Inferior parietal cortex (tissue), 1 donor: ENCODE data around the gene WNT7A.

ENCODE experiments used
- DNase-seq: peaks from one replicate; pipeline ENCODE4 v3.0.0-alpha.2; 2016; ENCODE audit errors: extremely low spot score

WNT7A gene

DNA sequence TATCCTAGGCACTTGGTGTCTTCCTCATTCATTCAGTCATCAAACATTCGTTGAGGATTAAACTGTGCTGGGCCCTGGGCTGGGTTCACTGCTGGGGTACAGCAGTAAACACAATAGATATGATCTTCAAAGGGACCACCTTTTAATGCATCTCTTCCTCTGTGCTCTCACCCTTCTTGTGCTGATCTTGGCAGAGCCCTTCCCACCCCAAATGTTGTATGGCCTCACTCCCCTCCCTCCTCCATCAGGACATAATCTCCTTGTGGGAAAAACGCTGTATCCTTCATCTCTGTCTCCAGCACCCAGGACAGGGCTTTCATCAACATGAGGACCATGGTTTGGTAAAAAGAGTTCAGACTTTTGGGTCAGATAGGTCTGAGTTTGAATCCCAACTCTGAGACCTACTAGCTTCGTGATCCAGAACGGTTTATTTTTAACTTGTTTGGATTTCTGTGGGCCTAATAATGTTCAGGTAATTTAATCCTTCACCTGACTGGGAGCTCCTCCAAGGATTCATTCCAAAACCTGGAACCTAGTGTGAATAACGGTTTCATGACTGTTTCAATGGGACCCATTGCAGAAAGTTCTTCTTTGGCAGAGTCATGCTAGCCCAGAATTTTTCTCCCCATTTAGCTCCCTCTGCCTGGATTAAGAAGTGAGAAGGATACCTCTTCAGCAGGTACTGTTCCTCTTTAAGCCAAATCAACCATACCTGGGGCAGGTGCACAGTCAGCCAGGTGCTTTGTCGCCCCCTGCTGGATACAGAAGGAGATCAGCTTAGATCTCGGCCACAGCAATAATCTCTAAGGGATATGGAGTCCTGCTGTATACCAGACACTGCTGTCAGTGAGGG, 5.2 kb upstream of the WNT7A start:
- DNase-seq = no peak

DNA sequence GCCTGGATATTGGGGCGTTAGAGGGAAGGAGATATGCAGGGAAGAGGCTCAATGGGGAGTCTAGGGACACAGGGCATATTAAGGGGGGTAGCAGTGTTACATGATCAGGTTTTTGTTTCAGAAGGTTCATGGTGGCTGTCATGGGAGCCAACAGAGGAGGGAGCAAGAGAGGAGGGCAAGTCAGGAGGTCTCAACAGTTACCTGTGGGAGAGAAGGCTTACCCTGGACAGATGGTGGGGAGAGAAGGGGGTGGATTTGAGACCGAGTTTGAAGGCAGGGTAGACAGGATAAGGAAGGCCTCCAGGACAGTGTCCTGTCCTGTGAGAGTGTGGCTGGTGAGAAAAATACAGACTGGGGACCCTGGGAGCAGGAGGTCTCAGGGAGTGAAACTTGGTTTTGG, 3.8 kb upstream of the WNT7A start:
- DNase-seq = no peak

DNA sequence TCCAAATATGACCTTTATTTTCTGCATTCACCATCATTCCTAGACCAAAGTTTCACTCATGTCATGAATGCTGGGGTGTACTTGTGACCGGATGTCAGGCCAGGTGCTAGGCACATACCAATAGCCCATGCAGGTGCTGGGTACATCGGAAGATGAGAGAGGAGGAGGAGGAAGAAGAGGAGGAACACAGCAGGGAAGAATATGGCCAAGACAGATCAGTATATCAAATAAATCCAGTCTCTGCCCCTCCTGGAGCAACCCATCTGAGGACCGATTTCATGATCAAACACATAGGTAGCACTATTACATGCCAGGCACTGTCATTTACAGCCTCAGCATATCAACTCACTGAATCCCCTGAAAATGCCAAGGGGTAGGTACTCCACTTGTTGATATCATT, 3.0 kb upstream of the WNT7A start:
- no peak for DNase-seq

DNA sequence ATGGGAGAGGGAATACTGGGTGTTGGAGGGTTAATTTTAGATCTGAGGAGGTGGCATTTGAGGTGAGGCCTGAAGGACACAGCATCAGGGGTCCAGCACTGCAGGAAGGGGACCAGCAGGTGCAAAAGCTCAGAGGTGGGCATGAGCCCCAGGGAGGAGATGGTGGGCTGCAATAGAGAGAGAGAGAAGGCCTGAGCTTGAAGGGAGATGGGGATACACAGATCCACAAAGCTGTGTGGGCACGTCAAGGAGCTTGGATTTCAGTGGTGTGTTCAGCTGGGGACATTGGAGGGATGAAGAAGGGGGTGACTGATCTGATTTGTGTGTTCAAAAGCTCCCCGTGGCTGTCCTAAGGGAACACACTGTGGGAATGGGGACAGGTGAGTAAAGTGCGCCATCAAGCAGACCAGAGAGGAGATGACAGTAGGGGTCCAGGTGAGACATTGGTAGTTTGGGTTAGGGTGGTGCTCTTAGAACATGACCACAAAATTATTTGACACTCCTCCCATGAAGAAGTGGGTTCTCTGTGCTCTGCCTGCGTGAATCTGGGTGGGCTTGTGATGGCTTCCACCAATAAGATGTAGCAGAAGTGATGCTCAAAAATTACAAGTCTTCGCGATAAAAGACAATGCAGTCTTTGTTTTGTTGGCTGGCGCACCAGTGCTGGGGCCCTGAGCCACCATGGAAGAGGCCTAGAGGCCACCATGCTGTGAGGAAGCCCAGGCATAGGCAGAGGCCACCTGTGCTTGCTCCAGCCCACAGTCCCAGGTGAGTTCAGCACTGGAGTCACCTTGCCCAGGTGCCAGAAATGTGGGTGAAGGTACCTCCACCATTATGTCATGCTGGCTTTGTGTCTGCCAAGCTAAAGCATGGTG, 1.9 kb upstream of the WNT7A start:
- DNase-seq = no peak

DNA sequence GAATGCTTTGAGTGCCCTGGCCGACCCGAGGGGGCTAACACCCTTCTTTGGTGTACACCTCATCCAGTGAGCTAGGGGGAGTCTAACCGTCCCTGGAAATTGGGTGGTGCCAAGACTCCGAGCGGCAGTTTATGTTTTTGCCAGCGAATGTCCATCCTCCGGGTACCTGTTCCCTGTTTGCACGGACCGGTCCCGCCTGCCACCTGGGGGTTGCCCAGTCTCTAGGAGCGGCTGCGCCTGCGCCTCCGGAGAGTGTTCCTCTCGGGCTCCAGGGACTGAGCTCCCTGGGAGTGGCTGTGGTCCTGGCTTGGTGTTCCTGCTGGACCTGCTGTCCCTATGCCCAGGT, 913 bp upstream of the WNT7A start:
- DNase-seq = no peak

DNA sequence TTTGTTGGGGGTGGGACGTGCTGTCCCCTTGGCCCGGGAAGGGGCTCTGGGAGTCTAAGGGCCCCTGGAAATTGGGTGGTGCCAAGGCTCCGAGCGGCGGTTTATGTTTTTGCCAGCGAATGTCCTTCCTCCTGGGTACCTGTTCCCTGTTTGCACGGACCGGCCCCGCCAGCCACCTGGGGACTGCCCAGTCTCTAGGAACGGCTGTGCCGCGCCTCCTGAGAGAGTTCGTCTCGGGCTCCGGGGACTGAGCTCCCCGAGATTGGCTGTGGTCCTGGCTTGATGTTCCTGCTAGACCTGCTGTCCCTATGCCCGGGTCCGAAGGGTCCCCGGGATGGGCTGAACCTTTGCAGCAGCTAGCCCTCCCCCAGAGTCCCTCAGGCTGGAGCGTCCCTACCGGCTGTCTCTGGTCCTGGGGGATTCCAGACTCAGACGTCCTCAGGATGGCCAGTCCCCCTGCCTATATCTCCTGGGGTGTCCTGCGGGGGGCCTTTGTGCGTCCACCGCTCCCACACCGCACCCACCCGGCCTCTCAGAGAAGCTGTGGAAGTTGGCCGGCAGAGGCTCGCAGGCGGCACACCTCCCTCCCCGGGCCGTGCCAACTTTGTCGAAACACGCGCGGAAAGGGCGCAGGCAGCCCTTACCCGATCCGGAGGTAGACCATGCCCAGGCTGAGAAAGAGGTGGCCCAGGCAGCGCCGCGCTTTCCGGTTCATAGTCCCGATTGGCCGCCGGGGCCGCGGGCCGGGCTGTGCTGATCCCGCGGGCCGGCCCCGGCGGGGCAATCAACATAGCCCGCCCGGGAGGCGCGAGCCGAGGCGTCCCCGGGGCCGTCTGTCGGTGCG, 547 bp downstream of the WNT7A start:
- no peak for DNase-seq

DNA sequence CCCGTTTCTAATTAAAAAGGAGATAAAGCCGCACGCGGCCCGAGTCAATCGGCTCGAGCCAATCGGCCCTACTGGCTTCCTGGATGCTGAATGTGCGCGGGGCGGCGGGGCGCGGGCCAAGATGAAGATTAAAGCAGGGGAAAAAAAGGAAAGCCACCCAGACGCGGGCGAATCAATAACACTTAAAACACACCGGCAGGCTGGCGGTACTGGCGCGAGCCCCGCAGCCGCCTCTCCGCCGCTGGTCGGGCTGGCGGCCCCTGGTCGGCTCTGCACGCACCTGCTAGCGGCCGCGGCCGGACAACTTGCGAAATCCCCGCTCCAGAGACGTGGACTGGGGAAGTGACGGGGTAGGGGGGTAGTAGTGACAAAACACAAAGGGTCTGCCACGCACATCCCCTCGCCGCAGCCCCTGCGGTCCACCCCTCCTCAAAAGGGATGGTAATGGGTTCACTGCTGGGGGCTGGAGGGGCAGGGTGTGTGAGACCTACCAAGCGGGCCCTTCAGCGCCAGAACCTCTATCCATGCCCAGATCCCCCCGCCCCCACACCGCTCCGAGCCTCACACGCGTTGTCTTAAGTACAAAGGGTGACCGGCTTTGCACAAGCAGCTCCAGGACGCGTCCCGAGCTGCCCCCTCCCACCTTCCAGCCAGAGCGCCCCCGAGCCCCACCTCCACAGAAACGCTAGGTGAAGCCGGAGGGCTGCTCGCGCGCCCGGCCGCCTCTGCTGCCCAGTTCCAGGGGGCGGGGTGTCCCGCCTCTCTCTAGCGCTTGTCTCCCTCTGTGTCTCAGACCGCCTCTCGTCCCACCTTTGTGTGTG, 1.4 kb downstream of the WNT7A start:
- no peak for DNase-seq

DNA sequence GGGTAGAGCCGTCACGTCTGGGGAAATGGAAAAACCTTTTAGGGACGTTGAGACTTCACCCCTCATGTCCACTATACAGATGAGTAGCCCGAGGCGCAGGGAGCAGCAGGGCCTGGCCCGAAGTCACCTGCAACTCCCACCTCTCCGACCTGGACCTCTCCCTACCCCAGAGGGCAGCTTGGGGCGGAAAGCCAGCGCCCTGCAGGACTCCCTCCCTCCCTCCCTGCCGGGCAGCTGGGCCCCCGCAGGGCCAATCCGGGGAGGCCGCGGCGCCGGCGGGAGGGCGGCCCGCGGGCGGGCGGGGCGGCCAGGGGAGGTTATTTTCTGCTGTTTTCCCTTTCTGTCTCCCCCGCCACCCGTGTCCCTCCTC, 2.0 kb downstream of the WNT7A start:
- DNase-seq = no peak

DNA sequence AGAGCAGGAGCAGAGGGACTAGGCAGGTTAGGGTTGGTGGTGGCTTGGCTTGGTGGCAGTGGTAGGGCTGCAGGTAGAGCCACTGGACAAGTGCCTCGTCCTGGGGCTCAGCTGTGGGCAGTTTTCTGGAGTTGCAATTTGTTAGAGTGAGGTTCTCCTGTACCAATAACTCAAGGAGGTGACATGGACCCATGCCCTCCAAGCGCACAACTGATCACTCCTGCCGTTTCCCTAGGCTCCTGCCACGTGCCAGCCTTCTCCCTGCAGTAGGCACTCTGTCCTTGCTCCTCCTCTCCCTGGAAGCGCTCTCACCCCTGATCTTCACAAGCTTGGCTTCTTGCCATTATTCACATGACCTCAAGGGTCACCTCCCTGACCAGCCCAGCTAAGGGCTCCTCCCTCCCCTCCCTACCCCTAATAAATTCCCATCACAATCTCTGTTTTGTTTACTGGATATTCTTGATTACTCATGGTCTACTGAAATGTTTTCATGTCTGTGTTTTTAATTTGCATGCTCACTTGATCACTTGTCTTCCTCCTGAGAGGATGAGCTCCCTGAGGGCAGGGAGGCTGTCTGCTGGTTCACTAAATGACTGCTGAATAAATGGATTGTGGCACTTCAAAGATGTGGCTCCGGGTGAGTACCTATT, 3.3 kb downstream of the WNT7A start:
- no peak for DNase-seq

DNA sequence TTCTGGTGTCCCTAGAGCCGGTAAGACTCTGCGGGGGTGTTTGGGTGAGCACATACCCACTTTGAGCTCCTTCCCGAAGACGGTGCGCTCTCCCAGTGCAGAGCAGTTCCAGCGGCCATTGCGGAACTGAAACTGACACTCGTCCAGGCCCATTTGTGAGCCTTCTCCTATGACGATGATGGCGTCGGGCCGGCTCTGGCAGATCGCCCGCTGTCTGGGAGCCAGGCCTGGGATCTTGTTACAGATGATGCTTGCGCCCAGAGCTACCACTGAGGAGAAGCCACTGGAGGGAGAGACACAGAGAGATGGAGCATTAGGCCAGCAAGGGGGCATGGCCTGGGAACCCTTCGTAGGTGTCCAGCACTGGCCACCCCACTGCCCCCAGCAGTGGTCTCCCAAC, 5.0 kb downstream of the WNT7A start:
- DNase-seq = no peak

DNA sequence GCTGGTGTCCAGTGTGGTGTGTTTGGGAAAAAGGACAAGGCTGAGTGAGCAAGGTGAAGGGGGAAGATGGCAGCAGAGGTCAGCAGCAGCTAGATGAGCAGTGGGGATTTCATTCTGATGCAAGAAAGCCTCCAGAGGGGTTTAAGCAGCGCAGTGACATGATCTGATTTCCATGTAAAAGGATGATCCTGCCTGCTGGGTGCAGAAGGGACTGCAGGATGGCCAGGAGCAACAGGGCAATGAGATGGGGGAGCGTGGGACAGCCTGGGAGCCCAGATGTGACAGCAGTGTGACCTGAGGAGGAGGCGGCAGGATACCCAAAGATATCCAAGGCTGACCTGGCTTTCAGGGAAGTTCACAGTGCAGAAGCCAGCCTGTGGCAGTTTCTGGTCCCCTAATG, 6.1 kb downstream of the WNT7A start:
- no peak for DNase-seq

DNA sequence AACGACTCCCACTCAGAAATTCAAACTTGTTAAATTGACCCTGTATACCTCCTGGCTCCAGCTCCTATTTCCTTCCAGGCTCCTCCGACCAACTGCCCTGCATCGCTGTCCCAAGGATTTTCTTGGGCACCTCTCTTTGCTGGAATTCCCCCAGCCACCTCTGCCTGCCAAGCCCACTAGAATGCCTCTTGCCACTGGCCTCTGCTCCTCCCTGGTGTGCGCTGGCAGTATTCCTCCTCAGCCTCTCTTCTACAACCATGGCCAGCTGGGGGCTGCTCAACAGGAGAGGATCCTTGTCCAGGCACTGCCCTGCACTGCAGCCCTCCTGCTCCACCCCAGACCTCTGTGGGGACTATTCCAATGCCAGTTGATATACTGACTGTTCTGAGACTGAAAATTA, 7.4 kb downstream of the WNT7A start:
- DNase-seq = no peak

DNA sequence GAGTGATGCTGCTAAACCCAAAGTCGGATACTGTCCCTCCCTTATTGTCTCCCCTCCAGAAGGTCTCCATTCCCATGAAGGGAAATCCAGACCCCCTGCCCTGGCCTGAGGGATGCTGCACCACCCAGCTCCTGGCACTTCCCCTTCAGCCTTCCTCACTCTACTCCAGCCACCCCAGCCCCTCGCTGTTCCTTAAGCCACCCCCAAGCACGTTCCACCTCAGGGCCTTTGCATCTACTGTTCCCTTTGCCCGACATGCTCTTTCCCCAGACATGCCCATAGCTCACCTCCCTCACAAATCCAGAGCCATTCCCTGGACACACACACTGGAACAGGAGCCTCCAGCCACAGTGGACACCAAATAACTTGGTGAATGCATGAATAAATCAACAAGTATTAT, 8.1 kb downstream of the WNT7A start:
- no peak for DNase-seq

DNA sequence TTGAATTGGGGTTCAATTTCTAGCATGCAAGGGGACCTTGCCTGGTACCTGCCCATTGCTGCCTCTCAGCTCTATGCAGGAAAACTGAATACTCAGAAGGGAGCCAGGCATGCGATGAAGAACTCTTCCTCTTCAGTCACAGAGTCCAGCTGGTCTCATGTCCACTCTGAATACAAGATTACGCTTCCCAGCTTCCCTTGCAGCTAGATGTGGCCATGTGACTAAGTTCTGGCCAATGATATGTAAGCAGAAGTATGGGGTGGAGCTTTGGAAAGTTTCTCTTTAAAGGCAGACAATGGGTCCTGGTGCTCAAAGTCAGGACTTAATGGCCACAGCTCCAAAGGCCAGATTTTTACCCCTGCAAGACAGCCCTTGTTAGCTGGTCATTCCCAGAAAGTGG, 9.0 kb downstream of the WNT7A start:
- no peak for DNase-seq

DNA sequence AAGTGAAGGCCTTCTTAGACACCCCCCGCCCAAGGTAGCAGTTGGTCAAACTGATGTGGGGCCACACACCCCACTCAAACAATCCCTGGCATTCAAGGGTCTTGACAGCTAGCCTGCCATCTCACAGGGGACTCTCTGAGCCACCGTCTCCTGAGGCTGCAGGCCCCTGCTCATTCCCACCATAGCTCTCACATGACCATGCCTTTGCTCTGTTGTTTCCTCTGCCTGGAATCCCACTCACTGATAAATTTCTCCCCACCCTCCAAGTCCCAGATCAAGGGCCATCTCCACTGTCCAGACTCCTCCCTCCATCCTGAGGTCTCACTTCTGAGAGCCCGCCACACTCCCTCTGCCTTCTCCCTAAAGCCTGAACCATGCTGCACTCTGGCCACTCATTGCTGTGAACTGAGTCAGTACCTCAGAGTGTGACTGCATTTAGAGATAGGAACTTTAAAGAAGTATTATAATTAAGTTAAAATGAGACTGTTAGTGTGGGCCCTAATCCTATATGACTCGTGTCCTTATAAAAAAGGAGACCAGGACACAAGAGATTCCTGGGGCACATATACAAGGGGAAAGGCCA, 10.0 kb downstream of the WNT7A start:
- no peak for DNase-seq

DNA sequence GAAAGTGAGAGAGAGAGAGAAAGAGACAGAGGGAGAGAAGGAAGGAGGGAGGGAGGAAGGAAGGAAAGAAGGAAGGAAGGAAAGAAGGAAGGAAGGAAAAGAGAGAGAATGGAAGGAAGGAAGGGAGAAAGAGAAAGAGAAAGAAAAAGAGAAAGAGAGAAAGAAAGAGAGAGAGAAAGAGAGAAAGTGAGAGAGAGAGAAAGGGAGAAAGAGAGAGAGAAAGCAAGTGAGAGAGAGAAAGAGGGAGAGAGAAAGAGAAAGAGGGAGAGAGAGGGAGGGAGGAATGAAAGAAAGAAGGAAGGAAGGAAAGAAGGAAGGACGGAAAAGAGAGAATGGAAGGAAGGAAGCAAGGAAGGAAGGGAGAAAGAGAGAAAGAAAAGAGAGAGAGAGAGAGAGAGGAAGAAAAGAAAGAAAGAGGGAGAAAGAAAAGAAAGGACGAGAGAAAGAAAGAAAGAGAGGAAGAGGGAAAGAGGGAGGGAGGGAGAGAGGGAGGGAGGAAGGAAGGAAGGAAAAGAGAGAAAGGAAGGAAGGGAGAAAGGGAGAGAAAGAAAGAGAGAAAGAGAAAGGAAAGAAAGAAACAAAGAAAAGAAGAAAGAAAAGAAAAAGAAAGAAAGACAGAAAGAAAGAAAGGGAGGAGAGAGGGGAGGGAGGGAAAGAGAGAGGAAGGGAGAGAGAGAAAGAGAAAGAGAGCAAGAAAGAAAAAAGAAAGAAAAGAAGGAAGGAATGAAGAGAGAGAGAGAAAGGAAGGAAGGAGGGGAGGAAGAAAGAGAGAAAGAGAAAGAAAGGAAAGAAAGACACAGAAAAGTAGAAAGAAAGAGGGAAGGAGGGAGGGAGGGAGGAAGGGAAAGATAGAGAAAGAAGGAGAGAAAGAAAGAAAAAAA, 10.8 kb downstream of the WNT7A start:
- no peak for DNase-seq

DNA sequence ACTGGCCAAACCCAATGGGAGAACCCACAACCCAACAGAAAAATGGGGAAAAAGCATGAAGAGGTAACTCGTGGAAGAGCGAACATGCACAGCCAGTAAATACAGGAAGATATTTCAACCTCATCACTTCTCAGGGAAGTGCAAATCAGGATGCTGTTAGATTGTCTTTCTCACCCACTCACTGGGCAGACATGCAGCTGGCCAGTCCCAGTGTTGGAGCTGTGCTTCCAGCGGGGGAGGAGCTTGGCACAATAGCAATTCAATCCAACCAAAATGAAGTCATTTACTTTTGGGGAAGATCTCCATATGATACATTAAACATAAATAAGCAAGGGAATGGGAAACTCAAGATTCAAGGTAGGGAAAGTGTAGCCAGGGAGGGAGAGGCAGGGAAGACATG, 12.1 kb downstream of the WNT7A start:
- peak; percentile 53 for DNase-seq

DNA sequence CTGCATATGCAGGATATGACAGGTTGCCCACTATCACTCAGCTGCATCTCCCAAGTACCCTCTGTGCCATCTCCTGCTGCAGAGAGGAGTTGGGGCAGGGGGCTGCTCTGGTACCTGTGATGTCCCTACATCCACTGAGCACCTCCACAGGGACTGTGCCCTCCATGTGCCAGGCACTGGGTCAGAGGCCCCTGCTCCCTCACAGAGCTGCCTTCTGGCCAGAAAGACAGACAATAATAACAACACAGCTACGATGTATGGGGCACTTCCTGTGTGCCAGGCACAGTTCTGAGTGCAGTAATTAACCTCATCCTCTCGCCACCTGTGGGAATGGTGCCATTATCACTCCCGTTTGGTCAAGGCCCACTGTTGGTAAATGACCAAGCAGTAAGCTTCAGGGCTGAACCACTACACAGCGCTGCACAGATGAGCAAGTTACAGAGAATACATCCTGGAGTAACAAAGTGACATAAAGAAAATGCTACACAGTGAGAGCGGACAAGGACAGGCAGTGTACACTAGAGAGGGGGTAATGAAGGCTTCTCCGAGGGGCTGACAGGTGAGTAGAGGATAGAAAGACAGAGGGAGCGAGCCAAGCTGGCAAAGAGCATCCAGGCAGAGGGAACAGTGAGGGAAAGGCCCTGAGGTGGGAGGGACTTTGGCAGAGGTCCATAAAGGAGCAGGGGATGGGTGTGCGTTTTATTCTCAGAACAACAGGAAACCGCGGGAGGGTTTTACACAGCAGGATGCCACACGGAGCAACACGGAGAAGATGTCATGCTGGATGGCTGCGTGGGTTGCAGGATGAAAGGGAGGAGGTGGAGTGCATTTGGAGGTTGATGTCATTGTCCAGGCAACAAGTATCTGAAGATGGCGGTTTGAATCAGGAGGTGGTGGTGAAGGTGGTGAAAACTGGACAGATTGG, 13.6 kb downstream of the WNT7A start:
- DNase-seq = no peak
